Ishikawa (cell line): ENCODE measurements around the gene FBXO9.

Experiments used
- CEBPB ChIP-seq: IDR thresholded peaks from 2 replicates; pipeline ENCODE4 v1.6.1; 2012
- FOXM1 ChIP-seq: IDR thresholded peaks from 2 replicates; pipeline ENCODE4 v1.6.1; 2012; ENCODE audit warnings: low read depth, borderline replicate concordance
- RAD21 ChIP-seq: IDR thresholded peaks from 2 replicates; pipeline ENCODE4 v1.6.1; 2012; ENCODE audit warnings: low read depth
- TEAD4 ChIP-seq: IDR thresholded peaks from 2 replicates; pipeline ENCODE4 v1.6.1; 2012

DNA sequence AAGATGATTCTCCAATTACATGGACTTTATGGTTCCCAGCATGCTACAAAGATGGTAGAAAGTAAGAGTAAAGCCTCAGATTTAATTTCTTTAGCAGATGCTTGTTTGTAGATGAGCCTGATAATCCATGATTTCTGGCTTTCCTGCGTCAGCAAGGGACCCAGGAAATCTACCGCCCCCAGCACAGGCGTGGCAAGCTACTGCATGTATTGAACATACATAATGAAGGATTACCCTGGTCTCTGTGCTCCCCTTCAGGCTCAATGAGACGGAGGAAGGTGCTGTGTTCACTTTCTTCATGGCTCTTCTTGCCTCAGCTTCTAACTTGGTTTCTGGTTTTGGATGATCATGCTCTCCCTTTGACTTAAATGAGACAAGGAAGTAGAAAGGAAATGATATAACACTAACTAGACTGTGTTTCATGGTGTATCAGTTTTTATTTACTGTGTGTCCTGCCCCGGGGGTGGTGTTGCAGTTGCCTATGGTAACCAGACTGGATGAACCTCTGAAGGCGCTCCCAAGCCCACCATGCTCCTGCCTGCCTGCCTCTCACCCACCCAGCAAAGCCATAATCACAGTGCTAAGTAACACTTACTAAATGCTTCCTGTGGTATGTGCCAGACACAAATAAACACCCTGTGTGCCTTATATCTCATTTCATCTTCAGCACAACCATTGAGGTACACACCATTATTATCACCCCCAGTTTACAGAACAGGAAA is 65.5 kb downstream of the FBXO9 start:
- no peak for TF ChIP-seq RAD21
- no peak for TF ChIP-seq TEAD4
- no peak for TF ChIP-seq CEBPB
- no peak for TF ChIP-seq FOXM1
